Measurements from ENCODE around the gene TTC27. TPM values are rescaled to one million over a fixed set of nuclear protein-coding genes. Genes with fewer than 3 reads are reported as not detected.
"Not testable (repeated sequence)": the region's sequence is repeated elsewhere in the genome, so short reads cannot be mapped to it uniquely, and the experiment has no call there.

TTC27 gene
- total RNA-seq, 1 donor: 10.8 TPM

- Histone ChIP-seq H3K4me3 (ENCODE audit: low read length) (no peak overlapping the region), H3K27me3 (ENCODE audit: insufficient read depth, low read length) (no peaks in the 10 kb centered on the region), H3K9me3 (ENCODE audit: low read depth, low read length) (no peaks in the 10 kb centered on the region), H3K4me1 (ENCODE audit: insufficient read depth, low read length) (no peaks in the 10 kb centered on the region)
Observed at GRCh38 chr2:32847734-32848133, 219.9 kb downstream of the TTC27 start.

GRCh38 chr2:32849456-32850194 lies 221.8 kb downstream of the TTC27 start:
- Histone ChIP-seq H3K4me3 (ENCODE audit: low read length) (no peak overlapping the region), H3K27me3 (ENCODE audit: insufficient read depth, low read length) (no peaks in the 10 kb centered on the region), H3K9me3 (ENCODE audit: low read depth, low read length) (no peaks in the 10 kb centered on the region), H3K4me1 (ENCODE audit: insufficient read depth, low read length) (no peaks in the 10 kb centered on the region)

- Histone ChIP-seq H3K9me3 (ENCODE audit: low read depth, low read length) (no peaks in the 10 kb centered on the region), H3K27me3 (ENCODE audit: insufficient read depth, low read length) (no peaks in the 10 kb centered on the region), H3K4me1 (ENCODE audit: insufficient read depth, low read length) (no peaks in the 10 kb centered on the region), H3K4me3 (ENCODE audit: low read length) (no peak overlapping the region)
Observed at GRCh38 chr2:32851777-32852439, 224.1 kb downstream of the TTC27 start.

GRCh38 chr2:32852856-32853255 lies 225.0 kb downstream of the TTC27 start:
- no peaks in the 10 kb centered on the region for H3K4me1 ChIP-seq (ENCODE audit: insufficient read depth, low read length)
- H3K27me3 ChIP-seq (ENCODE audit: insufficient read depth, low read length): no peaks in the 10 kb centered on the region
- H3K4me3 ChIP-seq (ENCODE audit: low read length): no peak overlapping the region
- H3K9me3 ChIP-seq (ENCODE audit: low read depth, low read length): no peaks in the 10 kb centered on the region

DNA sequence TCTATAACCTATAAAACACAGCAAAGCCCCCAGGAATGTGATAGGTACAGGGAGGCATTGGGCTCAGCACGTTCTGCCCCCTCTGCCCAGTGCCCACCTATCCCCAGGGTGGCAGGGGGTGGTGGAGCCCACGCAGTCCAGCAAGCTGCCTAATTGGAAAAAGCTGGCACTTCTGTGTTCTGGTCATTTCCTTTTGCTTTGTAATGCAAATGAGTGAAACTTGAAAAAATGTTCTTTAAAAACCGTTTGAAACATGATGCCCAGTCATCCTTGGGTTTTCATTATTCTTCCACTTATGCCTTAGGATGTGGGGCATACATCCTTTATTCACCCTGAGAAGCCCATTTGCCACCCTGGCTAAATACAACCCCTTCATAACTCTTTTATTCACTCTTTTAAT lies 229.0 kb downstream of the TTC27 start:
- no peaks in the 10 kb centered on the region for H3K4me1 ChIP-seq (ENCODE audit: insufficient read depth, low read length)
- H3K9me3 ChIP-seq (ENCODE audit: low read depth, low read length): no peaks in the 10 kb centered on the region
- no peak overlapping the region for H3K4me3 ChIP-seq (ENCODE audit: low read length)

DNA sequence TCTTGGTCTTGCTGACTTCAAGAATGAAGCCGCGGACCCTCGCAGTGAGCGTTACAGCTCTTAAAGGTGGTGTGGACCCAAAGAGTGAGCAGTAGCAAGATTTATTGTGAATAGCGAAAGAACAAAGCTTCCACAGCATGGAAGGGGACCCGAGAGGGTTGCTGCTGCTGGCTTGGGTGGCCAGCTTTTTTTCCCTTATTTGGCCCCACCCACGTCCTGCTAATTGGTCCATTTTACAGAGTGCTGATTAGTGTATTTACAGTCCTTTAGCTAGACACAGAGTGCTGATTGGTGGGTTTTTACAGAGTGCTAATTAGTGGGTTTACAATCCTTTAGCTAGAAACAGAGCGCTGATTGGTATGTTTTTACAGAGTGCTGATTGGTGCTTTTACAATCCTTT lies 230.9 kb downstream of the TTC27 start:
- H3K9me3 ChIP-seq (ENCODE audit: low read depth, low read length): no peaks in the 10 kb centered on the region
- no peaks in the 10 kb centered on the region for H3K4me1 ChIP-seq (ENCODE audit: insufficient read depth, low read length)
- no peaks in the 10 kb centered on the region for H3K27me3 ChIP-seq (ENCODE audit: insufficient read depth, low read length)
- H3K4me3 ChIP-seq (ENCODE audit: low read length): no peak overlapping the region

More for the DNA sequence above, 229.0 kb downstream of the TTC27 start:
- H3K27me3 ChIP-seq (ENCODE audit: insufficient read depth, low read length): no peaks in the 10 kb centered on the region

GRCh38 chr2:32860385-32860784 lies 232.5 kb downstream of the TTC27 start:
- no peaks in the 10 kb centered on the region for H3K9me3 ChIP-seq (ENCODE audit: low read depth, low read length)
- no peaks in the 10 kb centered on the region for H3K4me1 ChIP-seq (ENCODE audit: insufficient read depth, low read length)
- H3K4me3 ChIP-seq (ENCODE audit: low read length): no peak overlapping the region
- H3K27me3 ChIP-seq (ENCODE audit: insufficient read depth, low read length): no peaks in the 10 kb centered on the region

DNA sequence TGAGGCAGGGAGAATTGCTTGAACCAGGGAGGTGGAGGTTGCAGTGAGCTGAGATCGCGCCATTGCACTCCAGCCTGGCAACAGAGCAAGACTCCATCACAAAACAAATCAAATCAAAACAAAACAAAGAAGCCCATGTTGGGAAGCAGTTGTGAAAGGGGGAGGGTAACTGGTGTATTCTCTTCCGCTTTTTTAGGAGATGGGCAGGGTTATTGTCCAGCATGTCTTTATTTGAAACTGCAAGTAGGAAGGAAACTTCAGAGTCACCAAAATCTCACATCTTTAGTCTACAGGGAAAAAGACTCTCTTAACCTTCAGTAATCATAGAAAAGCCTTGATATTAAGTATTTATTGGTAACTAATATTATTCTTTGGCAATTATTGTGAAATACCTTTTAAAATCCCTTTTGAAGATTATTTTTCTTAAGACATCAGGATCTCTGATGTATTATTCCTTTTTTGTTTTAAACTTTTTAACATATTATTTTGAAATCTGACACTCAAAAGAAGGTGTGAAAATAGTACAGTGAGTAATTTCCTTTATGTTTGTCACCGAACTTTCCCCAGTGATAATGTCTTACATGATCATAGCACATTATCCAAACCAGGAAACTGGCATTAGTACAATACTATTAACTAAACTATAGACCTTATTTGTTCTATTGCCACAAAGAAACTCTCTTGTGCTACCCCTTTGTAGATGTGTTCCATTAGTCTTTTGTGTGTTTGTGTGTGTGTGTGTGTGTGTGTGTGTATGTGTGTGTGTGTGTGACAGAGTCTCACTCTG lies 234.6 kb downstream of the TTC27 start:
- no peak overlapping the region for H3K4me3 ChIP-seq (ENCODE audit: low read length)
- no peaks in the 10 kb centered on the region for H3K9me3 ChIP-seq (ENCODE audit: low read depth, low read length)
- H3K27me3 ChIP-seq (ENCODE audit: insufficient read depth, low read length): no peaks in the 10 kb centered on the region
- no peaks in the 10 kb centered on the region for H3K4me1 ChIP-seq (ENCODE audit: insufficient read depth, low read length)

DNA sequence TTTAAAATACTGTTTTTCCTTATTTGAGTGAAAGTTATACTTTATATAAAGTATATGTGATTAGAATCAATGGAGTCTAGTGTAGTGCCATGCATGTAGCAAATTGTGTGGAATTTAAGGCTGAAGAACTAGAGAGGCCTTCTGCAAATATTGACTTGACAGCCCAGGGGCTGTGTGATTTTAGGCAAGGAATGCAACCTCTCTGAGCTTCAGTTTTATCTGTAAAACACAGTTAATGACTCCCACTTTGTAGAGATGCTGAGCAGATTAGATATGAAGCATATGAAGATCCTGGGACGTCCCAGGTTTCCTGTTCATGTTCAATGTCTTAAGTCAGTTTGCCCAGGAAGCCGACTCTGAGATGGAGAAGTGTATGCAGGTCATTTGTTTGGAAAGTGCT lies 235.5 kb downstream of the TTC27 start:
- Histone ChIP-seq H3K27me3 (ENCODE audit: insufficient read depth, low read length) (no peaks in the 10 kb centered on the region), H3K4me3 (ENCODE audit: low read length) (no peak overlapping the region), H3K4me1 (ENCODE audit: insufficient read depth, low read length) (no peaks in the 10 kb centered on the region), H3K9me3 (ENCODE audit: low read depth, low read length) (no peaks in the 10 kb centered on the region)

GRCh38 chr2:32863803-32864202 lies 236.0 kb downstream of the TTC27 start:
- H3K4me3 ChIP-seq (ENCODE audit: low read length): no peak overlapping the region
- no peaks in the 10 kb centered on the region for H3K9me3 ChIP-seq (ENCODE audit: low read depth, low read length)
- no peaks in the 10 kb centered on the region for H3K27me3 ChIP-seq (ENCODE audit: insufficient read depth, low read length)
- no peaks in the 10 kb centered on the region for H3K4me1 ChIP-seq (ENCODE audit: insufficient read depth, low read length)

- H3K9me3 ChIP-seq (ENCODE audit: low read depth, low read length): no peaks in the 10 kb centered on the region
- no peaks in the 10 kb centered on the region for H3K4me1 ChIP-seq (ENCODE audit: insufficient read depth, low read length)
- H3K27me3 ChIP-seq (ENCODE audit: insufficient read depth, low read length): no peaks in the 10 kb centered on the region
- no peak overlapping the region for H3K4me3 ChIP-seq (ENCODE audit: low read length)
Observed at GRCh38 chr2:32864334-32865111, 236.7 kb downstream of the TTC27 start.

DNA sequence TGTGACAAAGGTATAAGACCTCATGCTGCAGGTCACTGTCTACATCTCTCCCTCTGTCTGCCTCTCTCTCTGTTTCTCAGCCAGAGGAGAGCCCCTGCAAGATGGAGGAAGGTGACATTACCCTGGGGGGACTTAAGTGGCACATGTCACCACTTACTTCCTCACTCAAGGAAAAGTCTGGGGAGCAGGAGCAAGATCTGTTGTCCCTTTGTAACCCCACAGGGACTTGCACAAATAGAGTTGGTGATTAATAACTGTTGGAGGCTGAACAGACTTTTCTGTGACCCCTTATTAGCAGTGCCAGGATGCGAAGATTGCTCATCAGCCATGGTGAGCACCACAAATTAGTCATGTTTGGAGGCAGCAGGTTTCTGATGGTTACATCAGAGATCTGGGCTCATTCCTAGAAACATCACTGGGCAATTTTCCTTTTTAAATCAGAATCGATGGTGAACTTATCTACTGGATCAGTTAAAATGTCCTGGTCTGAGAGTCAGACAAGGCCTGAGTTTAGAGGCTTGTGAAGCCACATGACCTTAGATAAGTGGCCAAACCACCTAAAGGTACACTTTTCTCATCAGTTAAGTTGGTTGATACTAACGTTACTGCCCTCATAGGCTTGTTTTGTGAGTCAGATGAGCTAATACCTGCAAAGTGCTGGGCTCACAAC lies 237.7 kb downstream of the TTC27 start:
- H3K9me3 ChIP-seq (ENCODE audit: low read depth, low read length): no peaks in the 10 kb centered on the region

GRCh38 chr2:32866462-32866861 lies 238.6 kb downstream of the TTC27 start:
- H3K9me3 ChIP-seq (ENCODE audit: low read depth, low read length); H3K27me3 ChIP-seq (ENCODE audit: insufficient read depth, low read length); H3K4me3 ChIP-seq (ENCODE audit: low read length); H3K4me1 ChIP-seq (ENCODE audit: insufficient read depth, low read length): not testable (repeated sequence)

More for the DNA sequence above, 237.7 kb downstream of the TTC27 start:
- Histone ChIP-seq H3K4me3 (ENCODE audit: low read length) (no peak overlapping the region), H3K27me3 (ENCODE audit: insufficient read depth, low read length) (no peaks in the 10 kb centered on the region), H3K4me1 (ENCODE audit: insufficient read depth, low read length) (no peaks in the 10 kb centered on the region)

Data from mononuclear cell (primary cell).